Activated T-helper 1 cell treated with anti-CD3 and anti-CD28 coated beads, Interleukin-2, amount 50 U/mL, for 16 hours (primary cell): ENCODE results near the gene PPHLN1.

Experiments used
- DNase-seq, 2 donors: peaks; one replicate each; pipeline ENCODE4 v3.0.0-alpha.2; 2020; ENCODE audit warnings: low read depth in 1 of 2, low spot score in 1 of 2

Gene PPHLN1

GRCh38 chr12:42440608-42441007 is 114.6 kb downstream of the PPHLN1 start:
- no peak for DNase-seq

GRCh38 chr12:42442311-42442759 is 116.4 kb downstream of the PPHLN1 start:
- DNase-seq = no peak

- DNase-seq = no peak
Observed at GRCh38 chr12:42442888-42443287, 116.9 kb downstream of the PPHLN1 start.

GRCh38 chr12:42444192-42444943 is 118.4 kb downstream of the PPHLN1 start:
- DNase-seq = no peak

- no peak for DNase-seq
Observed at GRCh38 chr12:42445891-42446290, 119.9 kb downstream of the PPHLN1 start.

- no peak for DNase-seq
Observed at GRCh38 chr12:42446761-42447160, 120.8 kb downstream of the PPHLN1 start.

- no peak for DNase-seq
Observed at GRCh38 chr12:42447371-42447786, 121.4 kb downstream of the PPHLN1 start.

GRCh38 chr12:42448841-42449240 is 122.9 kb downstream of the PPHLN1 start:
- DNase-seq = no peak

GRCh38 chr12:42450248-42450647 is 124.3 kb downstream of the PPHLN1 start:
- no peak for DNase-seq

- DNase-seq = no peak
Observed at GRCh38 chr12:42458575-42458974, 132.6 kb downstream of the PPHLN1 start.

- DNase-seq = no peak
Observed at GRCh38 chr12:42459336-42459847, 133.4 kb downstream of the PPHLN1 start.

- no peak for DNase-seq
Observed at GRCh38 chr12:42462486-42462885, 136.5 kb downstream of the PPHLN1 start.

GRCh38 chr12:42463671-42464070 is 137.7 kb downstream of the PPHLN1 start:
- DNase-seq = no peak

- DNase-seq = no peak
Observed at GRCh38 chr12:42468341-42468821, 142.4 kb downstream of the PPHLN1 start.

- no peak for DNase-seq
Observed at GRCh38 chr12:42468921-42469320, 143.0 kb downstream of the PPHLN1 start.

GRCh38 chr12:42469355-42470175 is 143.6 kb downstream of the PPHLN1 start:
- DNase-seq = no peak

- no peak for DNase-seq
Observed at GRCh38 chr12:42472376-42472775, 146.4 kb downstream of the PPHLN1 start.

GRCh38 chr12:42473130-42473529 is 147.2 kb downstream of the PPHLN1 start:
- no peak for DNase-seq

GRCh38 chr12:42473561-42473960 is 147.6 kb downstream of the PPHLN1 start:
- DNase-seq = no peak

GRCh38 chr12:42474391-42474790 is 148.4 kb downstream of the PPHLN1 start:
- DNase-seq = no peak

GRCh38 chr12:42475106-42475505 is 149.1 kb downstream of the PPHLN1 start:
- DNase-seq = no peak

GRCh38 chr12:42477941-42478340 is 152.0 kb downstream of the PPHLN1 start:
- no peak for DNase-seq
